B cell (primary cell): ENCODE results near the gene KHK. TPM values are rescaled to one million over a fixed set of nuclear protein-coding genes. Genes with fewer than 3 reads are reported as not detected.

Experiments used
- ATAC-seq: fragments of 200-7000 bp; cut with Tn5 transposase; one replicate; pipeline ENCODE4 v1.10.0; 2021; ENCODE audit warnings: low read depth, mild to moderate bottlenecking, moderate number of reproducible peaks, moderate library complexity
- CTCF ChIA-PET: fragments of 350-600 bp; sonication (Branson Sonifier 250); formaldehyde crosslinking; loops from one replicate; lab custom pipeline; 2021; ENCODE audit warnings: antibody characterized with exemption, inconsistent platforms; lab: Charles Lee
- POLR2A ChIA-PET: fragments of 350-600 bp; sonication (Branson Sonifier 250); formaldehyde crosslinking; loops from one replicate; lab custom pipeline; 2021; ENCODE audit warnings: antibody characterized with exemption; lab: Charles Lee
- DNase-seq: peaks from one replicate; pipeline ENCODE4 v3.0.0; 2013
- H2AFZ ChIP-seq: 2 replicates; pipeline ENCODE4 v1.6.1; 2012; ENCODE audit warnings: mild to moderate bottlenecking, low read depth, low read length; ENCODE audit not compliant: insufficient read depth, poor library complexity, severe bottlenecking
- H3K27ac ChIP-seq, 2 donors: 1 replicate in 1 of 2; 2 replicates in 1 of 2; pipeline ENCODE4 v1.5.1; 2012 to 2013; ENCODE audit warnings: low read length in 2 of 2, mild to moderate bottlenecking in 2 of 2, moderate library complexity in 1 of 2
- H3K27me3 ChIP-seq, 4 experiments: fragments of 200-600 bp in 1 of 4; sonication (generic) in 1 of 4; replicated peaks in 1 of 4; 1 replicate in 2 of 4; 2 replicates in 2 of 4; pipeline versions ENCODE4 v1.6.1 to v1.7.0; 2013 to 2016; ENCODE audit warnings: low read length in 3 of 4, mild to moderate bottlenecking in 2 of 4, mixed read lengths in 1 of 4, moderate library complexity in 1 of 4; ENCODE audit not compliant: insufficient read depth in 4 of 4, control insufficient read depth in 3 of 4; ENCODE audit errors: control extremely low read depth in 1 of 4
- H3K36me3 ChIP-seq, 2 experiments: replicated peaks in 1 of 2; 1 replicate in 1 of 2; 2 replicates in 1 of 2; pipeline versions ENCODE4 v1.6.1 to v1.7.1; 2013; ENCODE audit warnings: low read length in 1 of 2; ENCODE audit not compliant: insufficient read depth in 2 of 2, control insufficient read depth in 1 of 2; ENCODE audit errors: control extremely low read depth in 1 of 2, extremely low read depth in 1 of 2
- H3K4me1 ChIP-seq, 2 donors: fragments of 200-600 bp in 1 of 2; sonication (generic) in 1 of 2; 1 replicate in 1 of 2; 2 replicates in 1 of 2; pipeline versions ENCODE4 v1.5.1 to v1.6.1; 2013 to 2017; ENCODE audit warnings: low read length in 2 of 2; ENCODE audit not compliant: control insufficient read depth in 2 of 2, insufficient read depth in 2 of 2
- H3K4me2 ChIP-seq: replicated peaks from 2 replicates; pipeline ENCODE3; 2012; ENCODE audit warnings: mild to moderate bottlenecking, low read depth, low read length; ENCODE audit not compliant: poor library complexity, severe bottlenecking
- H3K4me3 ChIP-seq, 5 experiments: fragments of 200-600 bp in 1 of 5; sonication (generic) in 1 of 5; 1 replicate in 3 of 5; 2 replicates in 2 of 5; pipeline versions ENCODE4 v1.5.1 to v1.7.0; 2011 to 2016; ENCODE audit warnings: low read length in 4 of 5, mild to moderate bottlenecking in 4 of 5, low read depth in 2 of 5, control low read depth in 1 of 5, moderate library complexity in 1 of 5; ENCODE audit not compliant: insufficient read depth in 1 of 5; ENCODE audit errors: control extremely low read depth in 1 of 5, extremely low read depth in 1 of 5
- H3K79me2 ChIP-seq: fragments of 200-600 bp; sonication (generic); one replicate; pipeline ENCODE4 v1.6.0; 2016; ENCODE audit warnings: low read length; ENCODE audit not compliant: control insufficient read depth, insufficient read depth
- H3K9ac ChIP-seq: fragments of 200-600 bp; sonication (generic); 2 replicates; pipeline ENCODE4 v1.6.1; 2017; ENCODE audit warnings: mild to moderate bottlenecking, low read length, moderate library complexity
- H3K9me3 ChIP-seq, 3 donors: one replicate each; pipeline versions ENCODE4 v1.6.1 to v1.7.1; 2013; ENCODE audit warnings: low read length in 2 of 3; ENCODE audit not compliant: control insufficient read depth in 2 of 3, insufficient read depth in 1 of 3; ENCODE audit errors: control extremely low read depth in 1 of 3
- H4K20me1 ChIP-seq: 2 replicates; pipeline ENCODE4 v1.6.0; 2012; ENCODE audit warnings: mild to moderate bottlenecking, low read length; ENCODE audit not compliant: insufficient read depth, control insufficient read depth, poor library complexity, severe bottlenecking
- H3K27ac Mint-ChIP-seq: one replicate; pipeline ENCODE4 v1.8.0; 2021; ENCODE audit warnings: mixed read lengths
- H3K27me3 Mint-ChIP-seq: one replicate; pipeline ENCODE4 v1.8.0; 2021; ENCODE audit warnings: mixed read lengths
- H3K4me1 Mint-ChIP-seq: one replicate; pipeline ENCODE4 v1.8.0; 2021; ENCODE audit warnings: mixed read lengths
- H3K4me3 Mint-ChIP-seq: one replicate; pipeline ENCODE4 v1.8.0; 2021; ENCODE audit warnings: mixed read lengths
- H3K9me3 Mint-ChIP-seq: one replicate; pipeline ENCODE4 v1.8.0; 2022; ENCODE audit warnings: mixed read lengths; ENCODE audit not compliant: insufficient read depth
- EZH2 ChIP-seq: IDR thresholded peaks from 2 replicates; pipeline ENCODE4 v1.6.1; 2012; ENCODE audit warnings: borderline replicate concordance, low read depth, mild to moderate bottlenecking, moderate library complexity, low read length; ENCODE audit not compliant: insufficient read depth, poor library complexity, severe bottlenecking
- WGBS: methylation state at CpG from one replicate; pipeline ENCODE4 v1.1.5; 2013; ENCODE audit warnings: missing lambda C conversion rate; ENCODE audit not compliant: insufficient coverage; 5-methylcytosine and 5-hydroxymethylcytosine counted together
- intact Hi-C: fragments of 100-400 bp; cut with micrococcal nuclease; formaldehyde crosslinking; loops from one replicate; pipeline ENCODE4 v1.10.0; 2022
- polyA plus RNA-seq: library from polyadenylated mRNA; depleted of rRNA; stranded (reverse); fragments of >200 nt; gene quantifications from 2 replicates; pipeline ENCODE4 v1.2.3, GENCODE V29; 2012
- total RNA-seq, 2 donors: library from RNA; stranded (reverse); fragments of 120-200 nt in 1 of 2; gene quantifications; 1 replicate in 1 of 2; 2 replicates in 1 of 2; pipeline versions ENCODE4 v1.2.3 to v1.2.4, GENCODE V29; 2013 to 2022
- TF ChIP-seq, protein P1 (sequence below): fragments of 200-600 bp; IDR thresholded peaks from one replicate; pipeline ENCODE4 v1.8.0; 2022; ENCODE audit warnings: antibody characterized with exemption, mild to moderate bottlenecking

KHK gene
- total and polyA plus RNA-seq, 2 donors (not counting 1 experiment from before 2014, with no cell fraction given), result 3.3 to 4.0 TPM

DNA sequence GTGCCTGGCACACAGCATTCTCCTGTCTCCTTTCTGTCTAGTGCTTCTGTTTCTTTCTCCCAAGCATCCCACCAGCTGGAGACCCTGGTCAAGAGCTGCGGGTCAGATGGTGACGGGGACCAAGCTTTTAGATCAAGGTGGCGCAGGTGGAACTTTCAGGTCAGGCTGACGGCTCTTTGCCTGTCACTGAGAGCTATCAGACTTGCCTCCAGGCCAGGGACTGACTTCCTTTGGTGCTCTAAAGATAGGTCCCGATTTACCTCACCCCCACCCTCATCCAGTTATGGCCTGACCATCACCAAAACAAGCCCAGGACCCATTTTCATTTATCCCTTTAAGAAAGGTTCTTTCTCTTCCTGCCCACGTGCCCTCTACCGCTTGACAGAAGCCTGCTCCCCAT is 9.3 kb upstream of the KHK start:
- 67% methylated on average over 7 of the region's 7 CpGs for WGBS
- TF ChIP-seq, protein P1, sequence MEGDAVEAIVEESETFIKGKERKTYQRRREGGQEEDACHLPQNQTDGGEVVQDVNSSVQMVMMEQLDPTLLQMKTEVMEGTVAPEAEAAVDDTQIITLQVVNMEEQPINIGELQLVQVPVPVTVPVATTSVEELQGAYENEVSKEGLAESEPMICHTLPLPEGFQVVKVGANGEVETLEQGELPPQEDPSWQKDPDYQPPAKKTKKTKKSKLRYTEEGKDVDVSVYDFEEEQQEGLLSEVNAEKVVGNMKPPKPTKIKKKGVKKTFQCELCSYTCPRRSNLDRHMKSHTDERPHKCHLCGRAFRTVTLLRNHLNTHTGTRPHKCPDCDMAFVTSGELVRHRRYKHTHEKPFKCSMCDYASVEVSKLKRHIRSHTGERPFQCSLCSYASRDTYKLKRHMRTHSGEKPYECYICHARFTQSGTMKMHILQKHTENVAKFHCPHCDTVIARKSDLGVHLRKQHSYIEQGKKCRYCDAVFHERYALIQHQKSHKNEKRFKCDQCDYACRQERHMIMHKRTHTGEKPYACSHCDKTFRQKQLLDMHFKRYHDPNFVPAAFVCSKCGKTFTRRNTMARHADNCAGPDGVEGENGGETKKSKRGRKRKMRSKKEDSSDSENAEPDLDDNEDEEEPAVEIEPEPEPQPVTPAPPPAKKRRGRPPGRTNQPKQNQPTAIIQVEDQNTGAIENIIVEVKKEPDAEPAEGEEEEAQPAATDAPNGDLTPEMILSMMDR, result no peak
- TF ChIP-seq EZH2, result no peak
- Histone ChIP-seq H3K4me2 (no peak overlapping the region), H3K9me3 (no peaks in the 10 kb centered on the region), H3K79me2 (no peaks in the 10 kb centered on the region), H4K20me1 (no peaks in the 10 kb centered on the region), H3K27ac (no peak overlapping the region), H3K36me3 (no peaks in the 10 kb centered on the region), H3K4me3 (no peak overlapping the region), H3K9ac (no peak overlapping the region), H3K4me1 (peaks cover 30 to 41% of the 10 kb centered on the region in 2 donors), H2AFZ (no peak overlapping the region), H3K27me3 (peaks cover 0 to 11% (median 4%) of the 10 kb centered on the region in 4 experiments)
- Mint-ChIP-seq H3K4me1 (peaks cover 50% of the 10 kb centered on the region), H3K27ac (peak overlapping the region; percentile 41), H3K27me3 (no peaks in the 10 kb centered on the region), H3K4me3 (no peak overlapping the region), H3K9me3 (no peaks in the 10 kb centered on the region)
- POLR2A ChIA-PET, result no interaction called here
- ATAC-seq (no peak), DNase-seq (no peak)
- CTCF ChIA-PET, result interaction anchor here (0.5 kb wide), 1 partner anchor 64 kb away, joined by 3 read pairs; no protein-coding TSS in a partner anchor
- intact Hi-C loops, result no loop called here

- H3K27ac Mint-ChIP-seq, result peak within 1 kb of the TSS; percentile 29
- H3K4me2 ChIP-seq, result no peak within 1 kb of the TSS
- intact Hi-C loops, result no loop called here
Observed at GRCh38 chr2:27078267-27079194, 8.0 kb upstream of the KHK start, which contains the start of gene EMILIN1. Gene EMILIN1 (plus strand): TSS chr2:27078615. CDS start chr2:27079066, 451 bp downstream.

More at GRCh38 chr2:27078267-27079194, 8.0 kb upstream of the KHK start, which contains the start of gene EMILIN1:
- Histone ChIP-seq H2AFZ (peak within 1 kb of the TSS; percentile 12), H3K27me3 (peaks cover 0 to 11% (median 4%) of the 10 kb centered on the region in 4 experiments), H3K27ac (no peak within 1 kb of the TSS), H4K20me1 (no peaks in the 10 kb centered on the region), H3K9me3 (no peaks in the 10 kb centered on the region), H3K4me1 (peaks cover 27 to 37% of the 10 kb centered on the region in 2 donors), H3K4me3 (no peak within 1 kb of the TSS), H3K79me2 (no peaks in the 10 kb centered on the region), H3K9ac (no peak within 1 kb of the TSS), H3K36me3 (no peaks in the 10 kb centered on the region)
- peaks cover 41% of the 10 kb centered on the region for H3K4me1 Mint-ChIP-seq
- H3K27me3 Mint-ChIP-seq, result no peaks in the 10 kb centered on the region
- DNase-seq (no peak), ATAC-seq (no peak)
- no peak for TF ChIP-seq EZH2
- TF ChIP-seq, protein P1, result no peak
- 47% methylated on average over 34 of the region's 41 CpGs for WGBS
- no peak within 1 kb of the TSS for H3K4me3 Mint-ChIP-seq
- ChIA-PET POLR2A (interaction anchor here (0.6 kb wide), 1 partner anchor 28 kb away, joined by 3 read pairs; no protein-coding TSS in a partner anchor), CTCF (no interaction called here)
- no peaks in the 10 kb centered on the region for H3K9me3 Mint-ChIP-seq
